Pancreas (tissue), 10 donors: ENCODE data around the gene RSPO4. TPM values are rescaled to one million over a fixed set of nuclear protein-coding genes. Genes with fewer than 3 reads are reported as not detected.

ENCODE experiments used
- ATAC-seq, 4 donors: fragments of 200-7000 bp; cut with Tn5 transposase; one replicate each; pipeline versions ENCODE4 v1.8.0 to v1.9.1; 2020; ENCODE audit warnings: mild to moderate bottlenecking in 4 of 4, moderate library complexity in 4 of 4
- DNase-seq, 6 donors: peaks; one replicate each; pipeline ENCODE4 v3.0.0-alpha.2; 2020
- FAIRE-seq: peaks from 2 replicates; lab custom pipeline; 2012; peaks lifted over from hg19 to GRCh38; lab: Jason Lieb, UNC
- H3K27ac ChIP-seq, 4 donors: fragments of 200-600 bp; sonication (generic); 1 replicate in 3 of 4; 2 replicates in 1 of 4; pipeline versions ENCODE4 v1.5.0 to v1.8.0; 2020
- H3K27me3 ChIP-seq, 4 donors: fragments of 200-600 bp; one replicate each; pipeline ENCODE4 v1.8.0; 2021
- H3K36me3 ChIP-seq, 3 donors: fragments of 200-600 bp; sonication (generic) in 1 of 3; one replicate each; pipeline versions ENCODE4 v1.5.0 to v1.8.0; 2020 to 2021
- H3K4me1 ChIP-seq, 3 donors: fragments of 200-600 bp; one replicate each; pipeline ENCODE4 v1.8.0; 2021
- H3K4me3 ChIP-seq, 4 donors: fragments of 200-600 bp; sonication (generic) in 2 of 4; one replicate each; pipeline versions ENCODE4 v1.5.0 to v1.8.0; 2020 to 2021
- H3K9me3 ChIP-seq, 4 donors: fragments of 200-600 bp; one replicate each; pipeline ENCODE4 v1.8.0; 2021
- CTCF ChIP-seq, 4 donors: fragments of 200-600 bp; sonication (generic) in 3 of 4; IDR thresholded peaks; one replicate each; pipeline versions ENCODE4 v1.5.0 to v1.8.0; 2021; ENCODE audit warnings: antibody characterized with exemption in 4 of 4
- WGBS, 2 donors: extraction: QIAGEN DNeasy Blood & Tissue Kit; methylation state at CpG; one replicate each; pipeline ENCODE4 v1.1.7; 2013; 5-methylcytosine and 5-hydroxymethylcytosine counted together
- intact Hi-C, 3 donors: fragments of 100-400 bp; cut with DNase I; formaldehyde crosslinking; loops; one replicate each; pipeline versions ENCODE4 v1.11.1 to v1.14.2; 2022
- polyA plus RNA-seq, 2 donors: library from polyadenylated mRNA; stranded (reverse); fragments of 200-250 nt; gene quantifications; one replicate each; pipeline ENCODE4 v1.2.3, GENCODE V29; 2013
- total RNA-seq, 6 donors: library from RNA; stranded (reverse); fragmentation: NEBNext Ultra II Directional in 4 of 6; extraction: Animal tissue kit (Norgen Biotek cat#: 25700) in 4 of 6; gene quantifications; one replicate each; pipeline versions ENCODE4 v1.2.1 to v1.2.4, GENCODE V29; 2021 to 2023
- donor health status: healthy with polysubstance abuse.
- donor health status: DM: no; HTN: no; CAD: no; lungs with moderate emphysema.
- donor health status: DM: no; HTN: no; CAD: no.
- donor health status: control.
- donor health status: control.
- donor health status: Bipolar disorder and iron deficiency.
- donor health status: DM: yes; HTN: yes; CAD: no.
- donor health status: DM: no; HTN: no; CAD: no.
- donor health status: DM: no; HTN: no; CAD: no.
- donor health status: DM: yes; HTN: yes; CAD: no.

RSPO4 gene
- total and polyA plus RNA-seq, 8 donors, result 0.08 to 0.28 (median 0.09) TPM; not detected in 3

- H3K27me3 ChIP-seq, result no peaks in the 10 kb centered on the region
- no peak overlapping the region for H3K27ac ChIP-seq
- ATAC-seq, result no peak
- WGBS, 2 donors, result 44 to 50% methylated on average over 2 of the region's 2 CpGs
- no peaks in the 10 kb centered on the region for H3K9me3 ChIP-seq
- no peak for FAIRE-seq
- no peaks in the 10 kb centered on the region for H3K36me3 ChIP-seq
- TF ChIP-seq CTCF (IDR thresholded peaks at IDR 0.05), result no peak
- intact Hi-C loops, result no loop called here
- no peak overlapping the region for H3K4me3 ChIP-seq
- no peaks in the 10 kb centered on the region for H3K4me1 ChIP-seq
- no peak for DNase-seq
Measured at GRCh38 chr20:1038205-1038604, 36.1 kb upstream of the RSPO4 start.

GRCh38 chr20:1037039-1037438 is 34.9 kb upstream of the RSPO4 start:
- FAIRE-seq, result no peak
- H3K36me3 ChIP-seq, result no peaks in the 10 kb centered on the region
- DNase-seq, result no peak
- TF ChIP-seq CTCF (IDR thresholded peaks at IDR 0.05), result no peak
- 54 to 89% methylated on average over 2 of the region's 2 CpGs for WGBS, 2 donors
- H3K4me3 ChIP-seq, result no peak overlapping the region
- no peaks in the 10 kb centered on the region for H3K9me3 ChIP-seq
- intact Hi-C loops, result no loop called here
- no peak overlapping the region for H3K27ac ChIP-seq
- H3K4me1 ChIP-seq, result no peaks in the 10 kb centered on the region
- no peak for ATAC-seq
- no peaks in the 10 kb centered on the region for H3K27me3 ChIP-seq

GRCh38 chr20:1035466-1035865 is 33.4 kb upstream of the RSPO4 start:
- no peak for FAIRE-seq
- H3K27me3 ChIP-seq, result no peaks in the 10 kb centered on the region
- no peak overlapping the region for H3K4me3 ChIP-seq
- H3K36me3 ChIP-seq, result no peaks in the 10 kb centered on the region
- no peaks in the 10 kb centered on the region for H3K4me1 ChIP-seq
- no peak overlapping the region for H3K27ac ChIP-seq
- WGBS, 2 donors, result 57% methylated on average over 3 of the region's 3 CpGs
- intact Hi-C loops, result no loop called here
- H3K9me3 ChIP-seq, result no peaks in the 10 kb centered on the region
- no peak for TF ChIP-seq CTCF (IDR thresholded peaks at IDR 0.05)
- ATAC-seq, result no peak
- DNase-seq, result no peak

GRCh38 chr20:1034415-1034789 is 32.3 kb upstream of the RSPO4 start:
- no peak for DNase-seq
- intact Hi-C loops, result no loop called here
- no peaks in the 10 kb centered on the region for H3K9me3 ChIP-seq
- H3K27ac ChIP-seq, result no peak overlapping the region
- H3K36me3 ChIP-seq, result no peaks in the 10 kb centered on the region
- no peak for ATAC-seq
- no peak overlapping the region for H3K4me3 ChIP-seq
- WGBS, 2 donors, result 69 to 82% methylated on average over 4 of the region's 4 CpGs
- no peak for TF ChIP-seq CTCF (IDR thresholded peaks at IDR 0.05)
- no peak for FAIRE-seq
- no peaks in the 10 kb centered on the region for H3K4me1 ChIP-seq
- no peaks in the 10 kb centered on the region for H3K27me3 ChIP-seq

- 58 to 69% methylated on average over 6 of the region's 6 CpGs for WGBS, 2 donors
- no peak for FAIRE-seq
- Histone ChIP-seq H3K4me3 (no peak overlapping the region), H3K9me3 (no peaks in the 10 kb centered on the region), H3K27ac (no peak overlapping the region), H3K4me1 (no peaks in the 10 kb centered on the region), H3K27me3 (no peaks in the 10 kb centered on the region), H3K36me3 (no peaks in the 10 kb centered on the region)
- intact Hi-C loops, result no loop called here
- DNase-seq, result no peak
- TF ChIP-seq CTCF (IDR thresholded peaks at IDR 0.05), result no peak
- peak in 2 of 4 donors; percentile 45 to 58 for ATAC-seq
Measured at GRCh38 chr20:1033751-1034414, 31.8 kb upstream of the RSPO4 start.
